B cell (primary cell): ENCODE results near the gene RABEP2. TPM values are rescaled to one million over a fixed set of nuclear protein-coding genes. Genes with fewer than 3 reads are reported as not detected.

Source experiments
- ATAC-seq: fragments of 200-7000 bp; cut with Tn5 transposase; one replicate; pipeline ENCODE4 v1.10.0; 2021; ENCODE audit warnings: low read depth, mild to moderate bottlenecking, moderate number of reproducible peaks, moderate library complexity
- CTCF ChIA-PET: fragments of 350-600 bp; sonication (Branson Sonifier 250); formaldehyde crosslinking; loops from one replicate; lab custom pipeline; 2021; ENCODE audit warnings: antibody characterized with exemption, inconsistent platforms; lab: Charles Lee
- POLR2A ChIA-PET: fragments of 350-600 bp; sonication (Branson Sonifier 250); formaldehyde crosslinking; loops from one replicate; lab custom pipeline; 2021; ENCODE audit warnings: antibody characterized with exemption; lab: Charles Lee
- DNase-seq: peaks from one replicate; pipeline ENCODE4 v3.0.0; 2013
- H2AFZ ChIP-seq: 2 replicates; pipeline ENCODE4 v1.6.1; 2012; ENCODE audit warnings: mild to moderate bottlenecking, low read depth, low read length; ENCODE audit not compliant: insufficient read depth, poor library complexity, severe bottlenecking
- H3K27ac ChIP-seq, 2 donors: 1 replicate in 1 of 2; 2 replicates in 1 of 2; pipeline ENCODE4 v1.5.1; 2012 to 2013; ENCODE audit warnings: low read length in 2 of 2, mild to moderate bottlenecking in 2 of 2, moderate library complexity in 1 of 2
- H3K27me3 ChIP-seq, 4 experiments: fragments of 200-600 bp in 1 of 4; sonication (generic) in 1 of 4; replicated peaks in 1 of 4; 1 replicate in 2 of 4; 2 replicates in 2 of 4; pipeline versions ENCODE4 v1.6.1 to v1.7.0; 2013 to 2016; ENCODE audit warnings: low read length in 3 of 4, mild to moderate bottlenecking in 2 of 4, mixed read lengths in 1 of 4, moderate library complexity in 1 of 4; ENCODE audit not compliant: insufficient read depth in 4 of 4, control insufficient read depth in 3 of 4; ENCODE audit errors: control extremely low read depth in 1 of 4
- H3K36me3 ChIP-seq, 2 experiments: replicated peaks in 1 of 2; 1 replicate in 1 of 2; 2 replicates in 1 of 2; pipeline versions ENCODE4 v1.6.1 to v1.7.1; 2013; ENCODE audit warnings: low read length in 1 of 2; ENCODE audit not compliant: insufficient read depth in 2 of 2, control insufficient read depth in 1 of 2; ENCODE audit errors: control extremely low read depth in 1 of 2, extremely low read depth in 1 of 2
- H3K4me1 ChIP-seq, 2 donors: fragments of 200-600 bp in 1 of 2; sonication (generic) in 1 of 2; 1 replicate in 1 of 2; 2 replicates in 1 of 2; pipeline versions ENCODE4 v1.5.1 to v1.6.1; 2013 to 2017; ENCODE audit warnings: low read length in 2 of 2; ENCODE audit not compliant: control insufficient read depth in 2 of 2, insufficient read depth in 2 of 2
- H3K4me2 ChIP-seq: replicated peaks from 2 replicates; pipeline ENCODE3; 2012; ENCODE audit warnings: mild to moderate bottlenecking, low read depth, low read length; ENCODE audit not compliant: poor library complexity, severe bottlenecking
- H3K4me3 ChIP-seq, 5 experiments: fragments of 200-600 bp in 1 of 5; sonication (generic) in 1 of 5; 1 replicate in 3 of 5; 2 replicates in 2 of 5; pipeline versions ENCODE4 v1.5.1 to v1.7.0; 2011 to 2016; ENCODE audit warnings: low read length in 4 of 5, mild to moderate bottlenecking in 4 of 5, low read depth in 2 of 5, control low read depth in 1 of 5, moderate library complexity in 1 of 5; ENCODE audit not compliant: insufficient read depth in 1 of 5; ENCODE audit errors: control extremely low read depth in 1 of 5, extremely low read depth in 1 of 5
- H3K79me2 ChIP-seq: fragments of 200-600 bp; sonication (generic); one replicate; pipeline ENCODE4 v1.6.0; 2016; ENCODE audit warnings: low read length; ENCODE audit not compliant: control insufficient read depth, insufficient read depth
- H3K9ac ChIP-seq: fragments of 200-600 bp; sonication (generic); 2 replicates; pipeline ENCODE4 v1.6.1; 2017; ENCODE audit warnings: mild to moderate bottlenecking, low read length, moderate library complexity
- H3K9me3 ChIP-seq, 3 donors: one replicate each; pipeline versions ENCODE4 v1.6.1 to v1.7.1; 2013; ENCODE audit warnings: low read length in 2 of 3; ENCODE audit not compliant: control insufficient read depth in 2 of 3, insufficient read depth in 1 of 3; ENCODE audit errors: control extremely low read depth in 1 of 3
- H4K20me1 ChIP-seq: 2 replicates; pipeline ENCODE4 v1.6.0; 2012; ENCODE audit warnings: mild to moderate bottlenecking, low read length; ENCODE audit not compliant: insufficient read depth, control insufficient read depth, poor library complexity, severe bottlenecking
- H3K27ac Mint-ChIP-seq: one replicate; pipeline ENCODE4 v1.8.0; 2021; ENCODE audit warnings: mixed read lengths
- H3K27me3 Mint-ChIP-seq: one replicate; pipeline ENCODE4 v1.8.0; 2021; ENCODE audit warnings: mixed read lengths
- H3K4me1 Mint-ChIP-seq: one replicate; pipeline ENCODE4 v1.8.0; 2021; ENCODE audit warnings: mixed read lengths
- H3K4me3 Mint-ChIP-seq: one replicate; pipeline ENCODE4 v1.8.0; 2021; ENCODE audit warnings: mixed read lengths
- H3K9me3 Mint-ChIP-seq: one replicate; pipeline ENCODE4 v1.8.0; 2022; ENCODE audit warnings: mixed read lengths; ENCODE audit not compliant: insufficient read depth
- CTCF ChIP-seq: fragments of 200-600 bp; IDR thresholded peaks from one replicate; pipeline ENCODE4 v1.8.0; 2022; ENCODE audit warnings: antibody characterized with exemption, mild to moderate bottlenecking
- EZH2 ChIP-seq: IDR thresholded peaks from 2 replicates; pipeline ENCODE4 v1.6.1; 2012; ENCODE audit warnings: borderline replicate concordance, low read depth, mild to moderate bottlenecking, moderate library complexity, low read length; ENCODE audit not compliant: insufficient read depth, poor library complexity, severe bottlenecking
- WGBS: methylation state at CpG from one replicate; pipeline ENCODE4 v1.1.5; 2013; ENCODE audit warnings: missing lambda C conversion rate; ENCODE audit not compliant: insufficient coverage; 5-methylcytosine and 5-hydroxymethylcytosine counted together
- intact Hi-C: fragments of 100-400 bp; cut with micrococcal nuclease; formaldehyde crosslinking; loops from one replicate; pipeline ENCODE4 v1.10.0; 2022
- polyA plus RNA-seq: library from polyadenylated mRNA; depleted of rRNA; stranded (reverse); fragments of >200 nt; gene quantifications from 2 replicates; pipeline ENCODE4 v1.2.3, GENCODE V29; 2012
- total RNA-seq, 2 donors: library from RNA; stranded (reverse); fragments of 120-200 nt in 1 of 2; gene quantifications; 1 replicate in 1 of 2; 2 replicates in 1 of 2; pipeline versions ENCODE4 v1.2.3 to v1.2.4, GENCODE V29; 2013 to 2022

Gene RABEP2
- total and polyA plus RNA-seq, 2 donors (not counting 1 experiment from before 2014, with no cell fraction given), result 136 to 178 TPM

GRCh38 chr16:28865722-28866453, 59.1 kb downstream of the RABEP2 start:
- H3K9me3 ChIP-seq, result no peaks in the 10 kb centered on the region
- peaks cover 4% of the 10 kb centered on the region for H3K79me2 ChIP-seq
- H2AFZ ChIP-seq, result no peak overlapping the region
- peaks cover 5 to 25% of the 10 kb centered on the region in 2 donors for H3K4me1 ChIP-seq
- H3K4me1 Mint-ChIP-seq, result peaks cover 28% of the 10 kb centered on the region
- H3K4me3 Mint-ChIP-seq, result peak overlapping the region; percentile 16
- ATAC-seq (no peak), DNase-seq (no peak)
- H3K27ac ChIP-seq, result no peak overlapping the region
- peaks cover 28% of the 10 kb centered on the region for H4K20me1 ChIP-seq
- 92% methylated on average over 24 of the region's 32 CpGs for WGBS
- H3K4me2 ChIP-seq, result no peak overlapping the region
- no peaks in the 10 kb centered on the region for H3K9me3 Mint-ChIP-seq
- no peaks in the 10 kb centered on the region for H3K27me3 Mint-ChIP-seq
- TF ChIP-seq EZH2 (no peak), CTCF (no peak)
- no peak overlapping the region for H3K4me3 ChIP-seq
- ChIA-PET CTCF (interaction anchor here (2.8 to 5.1 kb wide), 3 partner anchors 8 to 80 kb away, joined by 14 to 70 read pairs (median 41); partner anchors contain the start of gene TUFM), POLR2A (interaction anchor here (2.9 to 5.1 kb wide), 2 partner anchors 19 to 79 kb away, joined by 23 to 56 read pairs; partner anchors contain the start of gene TUFM)
- H3K9ac ChIP-seq, result no peak overlapping the region
- intact Hi-C loops, result no loop called here
- H3K27ac Mint-ChIP-seq, result no peak overlapping the region
- peaks cover 2 to 29% of the 10 kb centered on the region in 2 experiments for H3K36me3 ChIP-seq
- no peaks in the 10 kb centered on the region for H3K27me3 ChIP-seq
